HFF-Myc (cell line): ENCODE data around the gene BAZ2A.

ENCODE experiments used
- DNase-seq: peaks from one replicate; pipeline ENCODE4 v3.0.0-alpha.2; 2011; ENCODE audit warnings: low read depth; ENCODE audit errors: extremely low read depth
- H3K4me3 ChIP-seq: replicated peaks from 2 replicates; pipeline ENCODE4 v1.5.1; 2011; ENCODE audit warnings: low read depth, mild to moderate bottlenecking, control low read depth, low read length
- TF ChIP-seq, protein P1 (sequence below): IDR thresholded peaks from 2 replicates; pipeline ENCODE4 v1.5.1; 2012; ENCODE audit warnings: mild to moderate bottlenecking, low read depth, low read length, control low read depth; ENCODE audit errors: missing control alignments

BAZ2A gene

DNA sequence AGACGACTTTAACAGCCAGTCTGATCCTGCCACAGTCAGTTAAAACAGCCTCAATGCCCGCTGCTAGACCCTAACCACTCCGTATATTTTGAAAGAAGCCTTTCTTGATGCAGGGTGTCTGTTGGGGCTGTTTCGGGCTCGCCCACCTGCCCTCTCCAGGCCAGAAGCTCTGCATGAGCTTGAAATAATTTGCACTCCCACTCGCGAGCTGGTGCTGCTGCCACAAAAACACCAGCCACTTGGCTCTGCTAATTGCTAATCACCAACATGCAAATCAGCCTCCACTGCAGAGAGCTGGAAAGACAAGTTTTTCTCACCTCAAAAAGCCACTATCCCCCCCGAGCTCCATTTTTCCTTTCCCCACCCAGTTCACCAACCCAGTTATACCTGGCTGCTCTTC is 15.5 kb downstream of the BAZ2A start:
- DNase-seq = no peak
- TF ChIP-seq, protein P1, sequence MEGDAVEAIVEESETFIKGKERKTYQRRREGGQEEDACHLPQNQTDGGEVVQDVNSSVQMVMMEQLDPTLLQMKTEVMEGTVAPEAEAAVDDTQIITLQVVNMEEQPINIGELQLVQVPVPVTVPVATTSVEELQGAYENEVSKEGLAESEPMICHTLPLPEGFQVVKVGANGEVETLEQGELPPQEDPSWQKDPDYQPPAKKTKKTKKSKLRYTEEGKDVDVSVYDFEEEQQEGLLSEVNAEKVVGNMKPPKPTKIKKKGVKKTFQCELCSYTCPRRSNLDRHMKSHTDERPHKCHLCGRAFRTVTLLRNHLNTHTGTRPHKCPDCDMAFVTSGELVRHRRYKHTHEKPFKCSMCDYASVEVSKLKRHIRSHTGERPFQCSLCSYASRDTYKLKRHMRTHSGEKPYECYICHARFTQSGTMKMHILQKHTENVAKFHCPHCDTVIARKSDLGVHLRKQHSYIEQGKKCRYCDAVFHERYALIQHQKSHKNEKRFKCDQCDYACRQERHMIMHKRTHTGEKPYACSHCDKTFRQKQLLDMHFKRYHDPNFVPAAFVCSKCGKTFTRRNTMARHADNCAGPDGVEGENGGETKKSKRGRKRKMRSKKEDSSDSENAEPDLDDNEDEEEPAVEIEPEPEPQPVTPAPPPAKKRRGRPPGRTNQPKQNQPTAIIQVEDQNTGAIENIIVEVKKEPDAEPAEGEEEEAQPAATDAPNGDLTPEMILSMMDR = no peak
- H3K4me3 ChIP-seq = no peak overlapping the region

DNA sequence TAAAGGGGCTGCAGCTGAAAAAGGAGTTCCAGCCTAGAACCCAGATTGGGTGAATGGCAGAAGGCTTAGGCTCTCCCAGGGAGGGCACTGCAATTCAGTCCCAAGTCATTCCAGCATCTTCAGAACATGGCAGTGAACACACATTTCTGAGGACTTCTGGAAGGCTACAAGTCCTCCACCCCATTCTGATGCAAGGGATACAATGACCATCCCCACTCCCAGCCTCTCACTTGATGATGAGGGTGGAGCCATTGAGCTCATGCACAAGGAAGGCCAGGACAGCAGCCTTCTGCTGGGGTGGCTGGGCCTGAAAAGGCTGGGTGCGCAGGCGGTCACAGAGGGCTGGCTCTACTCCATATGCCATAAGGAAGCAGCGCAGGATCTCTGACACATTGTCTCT is 25.8 kb downstream of the BAZ2A start:
- no peak overlapping the region for H3K4me3 ChIP-seq
- TF ChIP-seq, protein P1 = no peak
- no peak for DNase-seq

DNA sequence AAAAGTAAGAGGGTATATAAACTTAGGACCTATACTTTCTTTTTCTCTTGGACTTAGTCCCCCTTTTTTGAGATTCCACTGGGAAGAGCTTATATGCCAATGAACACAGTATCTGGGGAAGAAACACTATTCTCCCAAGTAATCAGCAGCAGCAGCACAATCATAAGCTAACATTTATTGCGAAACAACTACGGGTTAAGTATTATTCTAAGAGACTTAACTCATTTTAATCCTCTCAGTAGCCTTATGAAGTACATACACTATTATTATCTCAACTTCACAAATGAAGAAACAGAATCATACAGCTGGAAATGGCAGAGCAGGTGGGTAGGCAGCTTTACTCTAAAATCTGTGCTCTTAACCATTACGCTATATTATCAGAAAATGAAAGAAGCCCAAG is 27.9 kb downstream of the BAZ2A start:
- TF ChIP-seq, protein P1 = no peak
- DNase-seq = no peak
- H3K4me3 ChIP-seq = no peak overlapping the region

DNA sequence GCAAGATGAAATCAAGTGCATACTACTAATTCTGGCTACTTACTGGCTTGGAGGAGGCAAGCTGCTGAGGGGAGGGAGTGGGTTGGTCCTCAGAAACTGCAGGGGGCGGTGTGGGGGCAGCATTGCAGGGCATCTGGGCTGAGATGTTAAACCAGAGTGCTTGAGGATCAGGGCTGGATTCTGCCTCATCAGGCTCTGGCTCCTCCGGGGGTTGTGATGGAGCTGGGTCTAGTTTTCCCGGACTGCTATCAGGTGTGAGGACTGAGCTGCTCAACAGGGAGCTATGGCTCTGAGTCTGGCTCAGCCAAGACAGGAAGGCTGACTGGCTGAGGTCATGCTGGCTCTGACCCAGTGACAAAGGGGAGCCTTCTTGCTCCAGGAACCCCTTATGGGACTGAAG is 28.6 kb downstream of the BAZ2A start:
- DNase-seq = no peak
- TF ChIP-seq, protein P1 = peak; percentile 38
- no peak overlapping the region for H3K4me3 ChIP-seq

DNA sequence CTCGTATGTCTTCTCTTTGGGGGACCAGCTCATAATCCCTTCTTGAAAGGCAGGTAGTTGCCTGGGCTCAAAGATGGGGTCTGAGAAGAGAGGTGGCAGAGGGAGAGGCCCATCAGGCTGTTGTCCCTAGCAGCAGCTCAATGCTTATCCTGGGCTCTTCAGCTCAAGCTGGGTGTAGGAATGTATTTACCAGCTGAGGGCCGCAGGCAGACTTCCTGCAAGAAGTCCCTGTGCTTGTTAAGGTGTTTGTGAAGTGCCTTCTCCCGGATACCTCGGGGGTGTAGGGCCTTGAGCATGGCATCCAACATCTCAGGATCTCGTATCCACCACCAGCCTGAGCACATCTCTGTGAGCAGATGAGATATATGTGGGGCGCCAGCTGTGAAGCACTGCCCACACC is 29.4 kb downstream of the BAZ2A start:
- no peak overlapping the region for H3K4me3 ChIP-seq
- DNase-seq = no peak
- TF ChIP-seq, protein P1 = no peak

DNA sequence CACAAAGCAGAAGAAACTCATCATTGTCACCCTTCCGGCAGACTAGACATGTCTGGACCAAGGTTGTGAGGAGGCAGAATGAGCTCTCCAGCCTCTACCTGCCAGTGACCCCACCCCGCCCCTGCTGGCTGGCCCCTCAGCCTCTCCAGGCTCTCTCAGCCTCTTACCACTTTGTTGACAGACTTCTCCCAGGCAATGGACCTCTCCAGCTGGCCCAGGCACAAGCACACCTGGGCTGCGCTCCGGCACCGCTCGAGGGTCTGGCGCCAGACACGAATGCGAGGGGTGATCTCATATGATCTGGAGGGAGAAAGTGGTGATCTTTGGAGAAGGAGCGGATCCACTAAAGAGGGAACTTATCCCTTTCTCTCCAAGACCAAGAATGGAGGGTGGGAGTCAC is 30.3 kb downstream of the BAZ2A start:
- no peak for DNase-seq
- TF ChIP-seq, protein P1 = no peak
- no peak overlapping the region for H3K4me3 ChIP-seq

DNA sequence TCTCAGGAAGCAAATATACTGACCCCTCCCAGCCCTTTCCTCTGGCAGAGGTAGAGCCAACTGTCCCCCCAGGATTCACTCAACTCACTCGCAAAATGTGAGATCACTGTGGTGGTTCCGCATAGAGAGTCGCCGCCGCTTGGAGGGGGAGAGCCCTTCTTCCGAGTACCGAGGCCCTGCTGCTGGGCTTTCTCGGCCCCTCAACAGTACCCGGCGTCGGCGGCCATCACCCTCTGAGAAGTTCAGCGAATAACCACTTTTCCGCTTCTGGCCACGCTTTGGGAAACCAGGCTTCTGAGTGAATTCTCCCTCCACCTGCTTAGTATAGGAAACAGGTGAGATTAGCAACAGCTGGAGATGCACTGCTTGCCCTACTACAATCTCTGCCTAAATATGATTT is 31.1 kb downstream of the BAZ2A start:
- no peak overlapping the region for H3K4me3 ChIP-seq
- TF ChIP-seq, protein P1 = no peak
- DNase-seq = no peak
